NT2/D1 (cell line): ENCODE results near the gene FN1.

Source experiments
- DNase-seq: peaks from one replicate; pipeline ENCODE4 v3.0.0-alpha.2; 2011; ENCODE audit warnings: low read depth, low spot score
- H3K27me3 ChIP-seq: 2 replicates; pipeline ENCODE4 v1.6.0; 2011; ENCODE audit warnings: mild to moderate bottlenecking; ENCODE audit not compliant: insufficient read length, insufficient read depth
- H3K36me3 ChIP-seq: 2 replicates; pipeline ENCODE4 v1.6.1; 2011; ENCODE audit warnings: mild to moderate bottlenecking, low read length, mixed read lengths; ENCODE audit not compliant: insufficient read depth, insufficient read length
- H3K4me1 ChIP-seq: 2 replicates; pipeline ENCODE4 v1.5.1; 2011; ENCODE audit not compliant: insufficient read depth, insufficient read length
- H3K4me3 ChIP-seq: 2 replicates; pipeline ENCODE4 v1.5.1; 2011; ENCODE audit warnings: low read depth; ENCODE audit not compliant: insufficient read length
- H3K9ac ChIP-seq: 2 replicates; pipeline ENCODE4 v1.6.0; 2011; ENCODE audit warnings: low read depth; ENCODE audit not compliant: insufficient read length
- H3K9me3 ChIP-seq: 2 replicates; pipeline ENCODE4 v1.5.1; 2011; ENCODE audit warnings: mild to moderate bottlenecking, low read length; ENCODE audit not compliant: insufficient read depth
- SUZ12 ChIP-seq: IDR thresholded peaks from 2 replicates; pipeline ENCODE4 v1.6.1; 2011; ENCODE audit not compliant: insufficient read length, insufficient read depth; ENCODE audit errors: extremely low read depth
- YY1 ChIP-seq: IDR thresholded peaks from 2 replicates; pipeline ENCODE4 v1.6.1; 2011; ENCODE audit not compliant: insufficient read length, insufficient read depth
- ZNF274 ChIP-seq: IDR thresholded peaks from 2 replicates; pipeline ENCODE4 v1.6.1; 2011; ENCODE audit warnings: mild to moderate bottlenecking, low read depth, low read length

The FN1 gene

DNA sequence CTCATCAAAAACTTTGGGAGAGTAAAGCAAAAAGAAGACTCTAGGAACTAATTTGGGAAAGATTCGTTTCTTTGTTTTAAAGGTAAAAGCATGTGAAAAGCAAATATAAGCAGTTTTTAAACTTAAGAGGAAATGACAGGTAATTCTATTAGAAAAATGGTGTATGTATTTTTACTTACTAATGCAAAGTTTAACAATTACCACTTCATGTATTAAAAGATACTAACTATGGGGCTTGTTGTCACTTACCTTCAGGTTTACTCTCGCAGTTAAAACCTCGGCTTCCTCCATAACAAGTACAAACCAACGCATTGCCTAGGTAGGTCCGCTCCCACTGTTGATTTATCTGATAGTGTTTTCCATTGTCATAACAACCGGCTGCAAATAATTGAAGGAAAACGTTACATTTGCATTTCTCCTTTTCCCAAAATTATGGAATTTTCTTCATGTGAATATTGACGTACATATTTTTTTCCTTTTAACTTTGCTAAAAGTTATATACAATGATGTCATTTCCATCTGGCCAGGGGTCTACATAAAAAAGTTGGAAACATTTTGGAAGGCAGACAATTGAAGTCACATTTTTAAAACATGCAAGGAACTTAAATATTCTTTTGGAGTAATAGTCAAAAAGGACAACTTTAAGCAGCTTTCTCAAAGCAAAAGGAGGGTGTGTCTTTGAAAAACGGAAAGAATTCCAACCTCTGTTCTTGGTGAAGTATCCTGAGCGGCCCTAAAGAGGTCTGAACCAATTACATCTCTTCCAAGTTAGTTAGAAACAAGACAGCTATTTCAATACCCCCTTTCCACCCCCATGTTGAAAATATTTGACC, 1.2 kb downstream of the FN1 start:
- TF ChIP-seq SUZ12 (no peak), ZNF274 (no peak), YY1 (no peak)
- DNase-seq = no peak
- Histone ChIP-seq H3K4me3 (peak overlapping the region; percentile 66), H3K36me3 (peaks cover 47% of the 10 kb centered on the region), H3K27me3 (no peaks in the 10 kb centered on the region), H3K9me3 (no peaks in the 10 kb centered on the region), H3K9ac (peak overlapping the region; percentile 88), H3K4me1 (no peaks in the 10 kb centered on the region)

- H3K27me3 ChIP-seq = no peaks in the 10 kb centered on the region
- H3K9me3 ChIP-seq = no peaks in the 10 kb centered on the region
- H3K4me3 ChIP-seq = no peak overlapping the region
- H3K36me3 ChIP-seq = peaks cover 64% of the 10 kb centered on the region
- no peak overlapping the region for H3K9ac ChIP-seq
- DNase-seq = no peak
- TF ChIP-seq ZNF274 = no peak
- no peak for TF ChIP-seq SUZ12
- TF ChIP-seq YY1 = no peak
- no peaks in the 10 kb centered on the region for H3K4me1 ChIP-seq
These were observed 2.9 kb downstream of the FN1 start for GRCh38 chr2:215432759-215433594.

GRCh38 chr2:215431778-215432758, 3.8 kb downstream of the FN1 start:
- TF ChIP-seq YY1 (no peak), ZNF274 (no peak), SUZ12 (no peak)

DNA sequence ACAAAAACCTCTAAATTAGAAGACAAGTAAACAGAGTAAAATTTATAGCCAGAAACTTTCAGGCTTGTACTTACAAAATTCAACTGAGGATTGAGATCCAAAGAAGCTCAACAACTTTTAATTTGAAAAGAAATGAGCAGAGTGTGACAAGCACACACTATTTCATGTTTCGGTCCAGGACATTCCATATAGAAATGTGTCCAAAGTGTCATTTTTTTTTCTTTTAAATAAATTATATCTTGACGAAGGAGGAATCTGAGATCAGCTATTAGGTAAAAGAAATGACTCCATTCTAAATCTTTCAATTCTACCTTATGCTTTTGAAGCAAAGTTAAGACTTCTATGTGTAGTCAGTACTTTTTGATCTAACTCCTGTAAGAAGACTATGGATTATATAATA, 4.6 kb downstream of the FN1 start:
- Histone ChIP-seq H3K4me1 (no peaks in the 10 kb centered on the region), H3K36me3 (peaks cover 78% of the 10 kb centered on the region), H3K4me3 (no peak overlapping the region), H3K27me3 (no peaks in the 10 kb centered on the region), H3K9me3 (no peaks in the 10 kb centered on the region), H3K9ac (no peak overlapping the region)
- TF ChIP-seq YY1 (no peak), ZNF274 (no peak), SUZ12 (no peak)
- DNase-seq = no peak

More at GRCh38 chr2:215431778-215432758, 3.8 kb downstream of the FN1 start:
- Histone ChIP-seq H3K9me3 (no peaks in the 10 kb centered on the region), H3K27me3 (no peaks in the 10 kb centered on the region), H3K9ac (no peak overlapping the region), H3K4me1 (no peaks in the 10 kb centered on the region), H3K36me3 (peaks cover 73% of the 10 kb centered on the region), H3K4me3 (no peak overlapping the region)
- no peak for DNase-seq

- H3K36me3 ChIP-seq = peaks cover 80% of the 10 kb centered on the region
These were observed 5.2 kb downstream of the FN1 start for GRCh38 chr2:215430528-215431187.

DNA sequence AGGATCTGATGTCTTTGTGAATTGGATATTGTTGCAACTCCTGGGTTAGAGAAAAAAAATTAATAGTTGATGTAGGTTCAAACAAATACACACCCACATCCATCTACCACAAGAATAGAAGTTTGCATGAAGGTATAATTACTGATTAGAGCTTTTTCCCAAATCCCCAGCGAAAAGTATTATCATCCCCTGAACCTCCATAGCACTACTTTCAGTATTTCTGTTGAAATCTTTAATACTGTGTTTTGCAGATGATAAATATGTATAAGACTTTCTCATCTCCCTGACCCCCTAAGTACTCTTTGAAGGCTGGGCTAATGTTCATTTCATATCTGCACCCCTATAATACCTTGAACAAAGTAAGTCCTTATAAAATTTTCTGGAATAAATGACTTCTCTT, 6.4 kb downstream of the FN1 start:
- H3K4me1 ChIP-seq = no peaks in the 10 kb centered on the region
- H3K36me3 ChIP-seq = peaks cover 90% of the 10 kb centered on the region
- H3K9ac ChIP-seq = no peak overlapping the region
- TF ChIP-seq ZNF274 = no peak
- TF ChIP-seq YY1 = no peak
- TF ChIP-seq SUZ12 = no peak
- H3K9me3 ChIP-seq = no peaks in the 10 kb centered on the region
- no peak for DNase-seq
- no peaks in the 10 kb centered on the region for H3K27me3 ChIP-seq
- no peak overlapping the region for H3K4me3 ChIP-seq

More at GRCh38 chr2:215430528-215431187, 5.2 kb downstream of the FN1 start:
- Histone ChIP-seq H3K27me3 (no peaks in the 10 kb centered on the region), H3K4me1 (no peaks in the 10 kb centered on the region), H3K4me3 (no peak overlapping the region), H3K9me3 (no peaks in the 10 kb centered on the region), H3K9ac (no peak overlapping the region)
- TF ChIP-seq SUZ12 (no peak), ZNF274 (no peak), YY1 (no peak)
- DNase-seq = no peak
